ENCODE data around the gene SPAM1. TPM values are rescaled to one million over a fixed set of nuclear protein-coding genes. Genes with fewer than 3 reads are reported as not detected.
A peak's percentile ranks its signal among the peaks of the same experiment; 100 is the strongest.

The SPAM1 gene
- total RNA-seq, 1 donor from 2014 or later = not detected

DNA sequence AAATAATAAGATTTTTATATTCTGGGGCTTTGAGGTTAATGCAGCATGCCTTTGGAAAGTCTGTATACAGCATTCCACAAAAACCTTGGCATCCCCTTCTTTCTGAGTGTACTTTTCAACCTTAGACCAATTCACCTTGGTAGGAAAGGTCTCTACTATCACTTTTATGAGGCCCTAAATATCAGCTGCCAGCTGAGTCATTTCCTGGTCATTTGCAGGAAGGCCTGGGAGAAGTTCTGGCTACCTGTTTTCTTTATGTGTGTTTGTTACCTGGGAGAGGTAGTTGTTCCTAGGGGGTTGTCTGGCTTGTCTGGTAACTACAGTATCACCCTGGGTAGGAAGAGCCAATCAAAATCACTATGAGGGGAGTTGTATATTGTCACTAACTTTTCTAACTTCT lies 4.1 kb downstream of the SPAM1 start:
- Histone ChIP-seq H3K36me3 (ENCODE audit: control insufficient read depth, insufficient read depth, low read length) (no peaks in the 10 kb centered on the region), H3K4me3 (ENCODE audit: low read depth, low read length) (no peak overlapping the region), H3K27me3 (ENCODE audit: control insufficient read depth, insufficient read depth, low read length) (no peaks in the 10 kb centered on the region)
- peak; percentile 82 for DNase-seq (ENCODE audit: low read depth)
- TF ChIP-seq, protein P1, sequence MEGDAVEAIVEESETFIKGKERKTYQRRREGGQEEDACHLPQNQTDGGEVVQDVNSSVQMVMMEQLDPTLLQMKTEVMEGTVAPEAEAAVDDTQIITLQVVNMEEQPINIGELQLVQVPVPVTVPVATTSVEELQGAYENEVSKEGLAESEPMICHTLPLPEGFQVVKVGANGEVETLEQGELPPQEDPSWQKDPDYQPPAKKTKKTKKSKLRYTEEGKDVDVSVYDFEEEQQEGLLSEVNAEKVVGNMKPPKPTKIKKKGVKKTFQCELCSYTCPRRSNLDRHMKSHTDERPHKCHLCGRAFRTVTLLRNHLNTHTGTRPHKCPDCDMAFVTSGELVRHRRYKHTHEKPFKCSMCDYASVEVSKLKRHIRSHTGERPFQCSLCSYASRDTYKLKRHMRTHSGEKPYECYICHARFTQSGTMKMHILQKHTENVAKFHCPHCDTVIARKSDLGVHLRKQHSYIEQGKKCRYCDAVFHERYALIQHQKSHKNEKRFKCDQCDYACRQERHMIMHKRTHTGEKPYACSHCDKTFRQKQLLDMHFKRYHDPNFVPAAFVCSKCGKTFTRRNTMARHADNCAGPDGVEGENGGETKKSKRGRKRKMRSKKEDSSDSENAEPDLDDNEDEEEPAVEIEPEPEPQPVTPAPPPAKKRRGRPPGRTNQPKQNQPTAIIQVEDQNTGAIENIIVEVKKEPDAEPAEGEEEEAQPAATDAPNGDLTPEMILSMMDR (IDR thresholded peaks at IDR 0.05; ENCODE audit: insufficient read depth, low read length, severe bottlenecking) = no peak
- no peak for FAIRE-seq

DNA sequence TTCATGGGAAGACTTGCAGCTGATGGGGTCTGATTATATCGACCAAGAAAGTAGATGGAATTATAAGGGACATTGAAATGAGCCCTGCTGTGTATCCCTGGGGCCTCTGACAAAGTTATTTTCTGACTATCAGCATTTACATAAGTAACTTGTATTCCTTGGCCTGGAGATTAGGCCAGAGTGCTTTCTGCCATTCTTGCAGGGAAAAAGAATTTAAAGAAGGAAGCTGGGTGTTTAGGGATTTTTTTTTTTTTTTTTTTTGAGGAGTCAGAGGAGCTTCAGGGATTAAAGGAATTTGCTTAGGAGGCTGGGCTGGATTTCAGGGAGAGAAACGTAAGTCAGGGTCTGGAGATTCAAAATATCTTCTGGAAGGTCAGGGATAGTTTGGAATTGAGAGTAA lies 4.6 kb downstream of the SPAM1 start:
- FAIRE-seq (no peak), DNase-seq (ENCODE audit: low read depth) (no peak)
- TF ChIP-seq, protein P1 (IDR thresholded peaks at IDR 0.05; ENCODE audit: insufficient read depth, low read length, severe bottlenecking) = no peak
- no peaks in the 10 kb centered on the region for H3K36me3 ChIP-seq (ENCODE audit: control insufficient read depth, insufficient read depth, low read length)
- H3K4me3 ChIP-seq (ENCODE audit: low read depth, low read length) = no peak overlapping the region
- H3K27me3 ChIP-seq (ENCODE audit: control insufficient read depth, insufficient read depth, low read length) = no peaks in the 10 kb centered on the region

DNA sequence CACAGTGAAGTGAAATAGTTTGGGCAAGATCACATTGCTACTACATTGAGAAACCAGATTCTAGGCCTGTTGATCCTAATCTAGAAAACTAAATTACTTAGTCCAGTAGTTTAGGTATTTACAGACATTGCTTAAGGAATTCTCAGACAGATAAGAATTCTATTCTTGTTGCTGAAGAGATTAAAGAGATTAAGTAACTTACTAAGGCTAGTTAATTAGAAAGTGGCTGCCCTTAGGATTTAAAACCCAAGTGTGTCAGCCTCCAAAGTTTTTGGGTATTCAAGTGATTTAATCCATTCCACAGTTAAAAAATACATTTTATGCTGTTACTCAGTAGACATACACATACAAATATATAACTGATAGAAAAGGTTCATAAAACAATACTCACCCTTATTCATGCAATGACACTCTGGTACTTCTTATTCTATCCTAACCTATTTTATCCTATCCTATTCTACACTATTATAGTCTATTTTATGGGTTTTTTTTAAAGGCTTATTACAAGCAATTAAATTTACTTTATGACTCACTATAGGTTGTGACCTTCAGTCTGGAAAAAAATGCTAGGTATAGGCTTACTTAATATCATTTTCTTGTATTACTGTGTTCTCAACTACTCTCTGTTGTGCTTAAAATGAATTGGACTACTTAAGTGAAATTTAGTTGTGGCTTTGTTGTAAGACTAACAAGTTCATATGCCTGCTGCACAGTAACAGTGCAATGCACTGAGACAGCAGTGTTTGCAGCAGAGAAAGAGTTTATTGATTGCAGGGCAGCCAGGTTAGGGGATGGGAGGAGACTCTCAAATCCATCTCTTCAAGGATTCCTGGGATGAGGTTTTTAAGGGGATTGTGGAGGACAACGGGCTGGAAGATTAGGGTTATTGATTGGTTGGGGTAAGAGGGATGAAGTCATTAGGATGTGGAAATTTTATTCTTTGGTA lies 10.7 kb downstream of the SPAM1 start:
- Histone ChIP-seq H3K27me3 (ENCODE audit: control insufficient read depth, insufficient read depth, low read length) (no peaks in the 10 kb centered on the region), H3K4me3 (ENCODE audit: low read depth, low read length) (no peak overlapping the region), H3K36me3 (ENCODE audit: control insufficient read depth, insufficient read depth, low read length) (no peaks in the 10 kb centered on the region)
- no peak for FAIRE-seq
- TF ChIP-seq, protein P1 (IDR thresholded peaks at IDR 0.05; ENCODE audit: insufficient read depth, low read length, severe bottlenecking) = no peak
- DNase-seq (ENCODE audit: low read depth) = no peak

DNA sequence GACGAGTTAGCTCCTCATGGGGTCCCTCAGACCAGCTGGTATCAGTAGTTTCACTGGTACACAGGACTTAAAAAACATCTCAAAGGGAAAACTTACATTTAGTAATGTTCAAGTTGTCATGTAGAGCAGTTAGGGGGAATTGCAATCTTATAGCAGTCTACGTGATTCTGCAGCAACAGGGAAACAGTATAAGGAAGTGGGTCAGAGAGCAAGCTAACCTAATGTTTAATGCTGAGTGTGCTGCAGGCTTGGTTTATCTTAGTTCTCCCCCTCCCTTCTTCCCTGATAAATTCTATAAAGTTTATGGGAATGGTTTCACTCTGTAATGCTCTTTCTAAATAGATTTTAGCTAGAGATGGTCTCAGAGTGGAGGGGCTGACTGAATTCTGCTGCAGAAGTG lies 11.3 kb downstream of the SPAM1 start:
- Histone ChIP-seq H3K36me3 (ENCODE audit: control insufficient read depth, insufficient read depth, low read length) (no peaks in the 10 kb centered on the region), H3K27me3 (ENCODE audit: control insufficient read depth, insufficient read depth, low read length) (no peaks in the 10 kb centered on the region), H3K4me3 (ENCODE audit: low read depth, low read length) (no peak overlapping the region)
- TF ChIP-seq, protein P1 (IDR thresholded peaks at IDR 0.05; ENCODE audit: insufficient read depth, low read length, severe bottlenecking) = no peak
- DNase-seq (ENCODE audit: low read depth) = no peak
- no peak for FAIRE-seq

DNA sequence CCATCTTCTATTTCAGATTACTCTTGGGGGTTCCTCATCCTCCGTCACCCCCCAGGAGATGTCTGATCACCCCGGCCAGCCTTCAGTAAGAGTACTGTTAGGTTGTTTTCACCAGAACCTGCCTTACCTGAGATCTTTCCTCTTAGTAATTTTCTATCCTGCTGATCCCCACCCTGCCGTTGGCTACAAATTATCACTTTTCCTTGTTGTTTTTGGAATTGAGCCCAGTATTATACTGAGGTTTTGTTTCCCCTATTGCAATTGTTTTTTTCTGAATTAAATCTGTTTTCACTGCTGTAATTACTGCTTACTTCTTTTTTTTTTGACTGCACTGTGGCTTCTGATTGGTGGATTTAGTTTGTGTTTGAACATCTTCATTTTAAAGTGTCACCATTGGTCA lies 14.7 kb downstream of the SPAM1 start:
- Histone ChIP-seq H3K27me3 (ENCODE audit: control insufficient read depth, insufficient read depth, low read length) (no peaks in the 10 kb centered on the region), H3K4me3 (ENCODE audit: low read depth, low read length) (no peak overlapping the region), H3K36me3 (ENCODE audit: control insufficient read depth, insufficient read depth, low read length) (no peaks in the 10 kb centered on the region)
- TF ChIP-seq, protein P1 (IDR thresholded peaks at IDR 0.05; ENCODE audit: insufficient read depth, low read length, severe bottlenecking) = no peak
- FAIRE-seq (no peak), DNase-seq (ENCODE audit: low read depth) (no peak)
